MM.1S (cell line): ENCODE results near the gene PRMT9.

Experiments used
- DNase-seq: peaks from one replicate; pipeline ENCODE4 v3.0.0-alpha.2; 2015
- H2AFZ ChIP-seq: fragments of 300-600 bp; sonication (generic); 2 replicates; pipeline ENCODE4 v1.6.0; 2016; ENCODE audit warnings: antibody characterized with exemption, low read length
- H3F3A ChIP-seq: fragments of 300-600 bp; sonication (generic); 2 replicates; pipeline ENCODE4 v1.6.1; 2016; ENCODE audit warnings: mild to moderate bottlenecking, antibody characterized with exemption, low read length, moderate library complexity, mixed read lengths; ENCODE audit not compliant: insufficient read depth
- H3K27ac ChIP-seq: fragments of 300-600 bp; sonication (generic); 2 replicates; pipeline ENCODE4 v1.5.1; 2016; ENCODE audit warnings: mild to moderate bottlenecking, low read length
- H3K27me3 ChIP-seq: fragments of 300-600 bp; sonication (generic); replicated peaks from 2 replicates; pipeline ENCODE4 v1.6.0; 2016; ENCODE audit warnings: low read length; ENCODE audit not compliant: insufficient read depth
- H3K36me3 ChIP-seq: fragments of 300-600 bp; sonication (generic); replicated peaks from 2 replicates; pipeline ENCODE4 v1.6.1; 2016; ENCODE audit warnings: mild to moderate bottlenecking, low read length, mixed read lengths; ENCODE audit not compliant: insufficient read depth
- H3K4me1 ChIP-seq: fragments of 300-600 bp; sonication (generic); 2 replicates; pipeline ENCODE4 v1.6.1; 2016; ENCODE audit warnings: low read length, mixed read lengths
- H3K4me2 ChIP-seq: fragments of 300-600 bp; sonication (generic); 2 replicates; pipeline ENCODE4 v1.6.0; 2016; ENCODE audit warnings: low read depth, low read length
- H3K4me3 ChIP-seq: fragments of 300-600 bp; sonication (generic); 2 replicates; pipeline ENCODE4 v1.5.1; 2016; ENCODE audit warnings: low read length, mixed read lengths
- H3K79me2 ChIP-seq: fragments of 300-600 bp; sonication (generic); 2 replicates; pipeline ENCODE4 v1.6.1; 2016; ENCODE audit warnings: mixed run types, low read length, mixed read lengths
- H3K9ac ChIP-seq: fragments of 300-600 bp; sonication (generic); 2 replicates; pipeline ENCODE4 v1.6.1; 2016; ENCODE audit warnings: low read length, mixed read lengths
- H3K9me2 ChIP-seq: fragments of 300-600 bp; sonication (generic); replicated peaks from 2 replicates; pipeline ENCODE4 v1.6.1; 2016; ENCODE audit warnings: mild to moderate bottlenecking, low read length, mixed read lengths; ENCODE audit not compliant: insufficient read depth
- H3K9me3 ChIP-seq: fragments of 300-600 bp; sonication (generic); replicated peaks from 2 replicates; pipeline ENCODE4 v1.6.1; 2016; ENCODE audit warnings: mild to moderate bottlenecking, low read length, mixed read lengths; ENCODE audit not compliant: insufficient read depth
- H4K20me1 ChIP-seq: fragments of 300-600 bp; sonication (generic); 2 replicates; pipeline ENCODE4 v1.6.1; 2016; ENCODE audit warnings: mild to moderate bottlenecking, low read length, moderate library complexity, mixed read lengths; ENCODE audit not compliant: insufficient read depth
- EZH2 ChIP-seq: fragments of 300-600 bp; sonication (generic); optimal IDR thresholded peaks from 2 replicates; pipeline ENCODE3; 2017; ENCODE audit warnings: low read depth, mild to moderate bottlenecking, antibody characterized with exemption, low read length, mixed read lengths
- EZH2phosphoT487 ChIP-seq: fragments of 300-600 bp; sonication (generic); IDR thresholded peaks from 2 replicates; pipeline ENCODE4 v1.6.1; 2018; ENCODE audit warnings: antibody characterized with exemption, low read length
- TF ChIP-seq, protein P1 (sequence below): fragments of 300-600 bp; sonication (generic); IDR thresholded peaks from 2 replicates; pipeline ENCODE4 v1.5.1; 2016; ENCODE audit warnings: antibody characterized with exemption, low read length, mixed read lengths

Gene PRMT9

DNA sequence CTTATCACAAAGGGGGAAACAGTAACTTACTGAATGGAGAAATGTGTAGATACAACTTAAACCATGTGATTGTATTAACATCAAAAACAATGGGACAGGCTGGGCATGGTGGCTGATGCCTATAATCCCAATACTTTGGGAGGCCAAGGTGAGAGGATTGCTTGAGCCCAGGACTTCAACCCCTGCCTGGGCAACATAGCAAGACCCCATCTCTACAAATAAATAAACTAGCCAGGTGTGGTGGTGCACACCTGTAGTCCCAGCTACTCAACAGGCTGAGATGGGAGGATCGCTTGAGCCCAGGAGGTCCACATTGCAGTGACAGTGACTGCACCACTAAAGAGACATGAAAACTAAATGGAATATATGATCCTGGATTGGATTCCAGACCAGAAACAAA, 40.3 kb downstream of the PRMT9 start:
- no peaks in the 10 kb centered on the region for H3K79me2 ChIP-seq
- no peak overlapping the region for H2AFZ ChIP-seq
- no peaks in the 10 kb centered on the region for H3K9me2 ChIP-seq
- H4K20me1 ChIP-seq = no peaks in the 10 kb centered on the region
- TF ChIP-seq, protein P1, sequence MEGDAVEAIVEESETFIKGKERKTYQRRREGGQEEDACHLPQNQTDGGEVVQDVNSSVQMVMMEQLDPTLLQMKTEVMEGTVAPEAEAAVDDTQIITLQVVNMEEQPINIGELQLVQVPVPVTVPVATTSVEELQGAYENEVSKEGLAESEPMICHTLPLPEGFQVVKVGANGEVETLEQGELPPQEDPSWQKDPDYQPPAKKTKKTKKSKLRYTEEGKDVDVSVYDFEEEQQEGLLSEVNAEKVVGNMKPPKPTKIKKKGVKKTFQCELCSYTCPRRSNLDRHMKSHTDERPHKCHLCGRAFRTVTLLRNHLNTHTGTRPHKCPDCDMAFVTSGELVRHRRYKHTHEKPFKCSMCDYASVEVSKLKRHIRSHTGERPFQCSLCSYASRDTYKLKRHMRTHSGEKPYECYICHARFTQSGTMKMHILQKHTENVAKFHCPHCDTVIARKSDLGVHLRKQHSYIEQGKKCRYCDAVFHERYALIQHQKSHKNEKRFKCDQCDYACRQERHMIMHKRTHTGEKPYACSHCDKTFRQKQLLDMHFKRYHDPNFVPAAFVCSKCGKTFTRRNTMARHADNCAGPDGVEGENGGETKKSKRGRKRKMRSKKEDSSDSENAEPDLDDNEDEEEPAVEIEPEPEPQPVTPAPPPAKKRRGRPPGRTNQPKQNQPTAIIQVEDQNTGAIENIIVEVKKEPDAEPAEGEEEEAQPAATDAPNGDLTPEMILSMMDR = no peak
- TF ChIP-seq EZH2phosphoT487 (no peak), EZH2 (no peak)
- H3K4me3 ChIP-seq = no peak overlapping the region
- DNase-seq = no peak
- no peak overlapping the region for H3K27ac ChIP-seq
- no peak overlapping the region for H3K4me2 ChIP-seq
- H3F3A ChIP-seq = no peaks in the 10 kb centered on the region
- H3K9ac ChIP-seq = no peak overlapping the region
- no peaks in the 10 kb centered on the region for H3K27me3 ChIP-seq
- no peaks in the 10 kb centered on the region for H3K36me3 ChIP-seq
- no peaks in the 10 kb centered on the region for H3K9me3 ChIP-seq
- no peaks in the 10 kb centered on the region for H3K4me1 ChIP-seq

DNA sequence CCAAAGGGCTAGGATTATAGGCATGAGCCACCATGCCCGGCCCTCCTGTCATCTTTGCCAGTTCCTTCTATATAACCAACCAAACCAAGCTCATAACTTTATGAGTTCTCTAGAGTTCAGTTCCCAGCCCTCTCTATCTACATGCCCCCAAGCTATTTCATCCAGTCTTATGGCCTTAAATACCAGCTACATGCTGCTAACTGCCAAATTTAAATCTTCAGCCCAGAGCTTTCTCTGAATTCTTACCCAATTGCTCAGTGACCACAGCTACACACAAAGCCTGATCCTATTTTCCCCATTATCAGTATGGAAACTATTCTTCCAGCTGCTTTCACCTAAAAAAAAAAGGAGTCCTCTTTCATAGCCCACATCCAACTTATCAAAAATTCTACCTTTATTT, 43.6 kb downstream of the PRMT9 start:
- TF ChIP-seq EZH2 (no peak), EZH2phosphoT487 (no peak)
- TF ChIP-seq, protein P1 = no peak
- Histone ChIP-seq H3K4me3 (no peak overlapping the region), H3K4me2 (no peak overlapping the region), H3F3A (no peaks in the 10 kb centered on the region), H3K9ac (no peak overlapping the region), H2AFZ (no peak overlapping the region), H3K36me3 (0 out of 2 replicates have a peak, but pooled peaks cover 4% of the 10 kb centered on the region), H3K27me3 (no peaks in the 10 kb centered on the region), H4K20me1 (no peaks in the 10 kb centered on the region), H3K79me2 (no peaks in the 10 kb centered on the region), H3K4me1 (no peaks in the 10 kb centered on the region), H3K9me2 (no peaks in the 10 kb centered on the region), H3K27ac (no peak overlapping the region), H3K9me3 (no peaks in the 10 kb centered on the region)
- DNase-seq = no peak

DNA sequence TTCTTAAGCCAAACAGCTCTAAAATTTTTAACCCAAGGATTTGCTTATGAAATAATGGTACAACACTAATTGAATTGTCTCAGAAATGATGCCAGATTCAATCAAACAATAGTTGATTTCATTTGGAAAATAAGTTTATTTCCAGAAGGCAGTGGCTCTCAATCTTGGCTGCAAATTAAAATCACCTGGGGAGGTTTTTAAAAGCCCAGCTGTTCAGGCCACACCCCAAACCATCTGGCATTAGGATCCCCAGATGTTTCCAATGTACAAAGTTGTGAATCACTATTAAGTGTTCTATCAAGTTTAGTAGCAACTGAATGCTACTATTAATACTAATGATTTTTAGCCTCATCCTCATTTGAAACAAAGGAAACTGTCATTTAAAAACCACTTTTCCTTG, 44.6 kb downstream of the PRMT9 start:
- TF ChIP-seq EZH2phosphoT487 = no peak
- no peak for TF ChIP-seq EZH2
- TF ChIP-seq, protein P1 = no peak
- no peak overlapping the region for H3K27ac ChIP-seq
- no peak overlapping the region for H3K4me2 ChIP-seq
- peaks cover 4% of the 10 kb centered on the region; the same call in 1 of the 2 replicates for H3K36me3 ChIP-seq
- DNase-seq = no peak
- H3K9ac ChIP-seq = no peak overlapping the region
- H2AFZ ChIP-seq = no peak overlapping the region
- H3K9me3 ChIP-seq = no peaks in the 10 kb centered on the region
- H3K4me3 ChIP-seq = no peak overlapping the region
- H3K4me1 ChIP-seq = no peaks in the 10 kb centered on the region
- H3F3A ChIP-seq = no peaks in the 10 kb centered on the region
- H3K27me3 ChIP-seq = no peaks in the 10 kb centered on the region
- no peaks in the 10 kb centered on the region for H4K20me1 ChIP-seq
- no peaks in the 10 kb centered on the region for H3K79me2 ChIP-seq
- H3K9me2 ChIP-seq = no peaks in the 10 kb centered on the region
